MCF 10A (cell line): ENCODE data around the gene MAP7D1. TPM values are rescaled to one million over a fixed set of nuclear protein-coding genes. Genes with fewer than 3 reads are reported as not detected.

Experiments
- BruUV-seq: library from RNA; stranded (reverse); fragments of 400-500 nt; replicated peaks from 2 replicates; lab custom pipeline; 2021; lab: Mats Ljungman, UMichigan
- CTCF ChIA-PET: fragments of 300-600 bp; sonication (Branson Sonifier 250); formaldehyde crosslinking; extraction: SDS; loops from one replicate; lab custom pipeline; 2021; ENCODE audit warnings: antibody characterized with exemption, inconsistent platforms; lab: Yijun Ruan, JAX
- POLR2A ChIA-PET: fragments of 300-600, 350-650 bp; sonication (Branson Sonifier 250); formaldehyde crosslinking; extraction: SDS; loops from one replicate; lab custom pipeline; 2020; ENCODE audit warnings: antibody characterized with exemption, inconsistent platforms; lab: Yijun Ruan, JAX
- DNase-seq: peaks from one replicate; pipeline ENCODE4 v3.0.0-alpha.2; 2018; ENCODE audit not compliant: unreplicated experiment
- H3K27ac Mint-ChIP-seq: one replicate; pipeline ENCODE4 v1.8.0; 2022; ENCODE audit warnings: mild to moderate bottlenecking, low read depth, mixed read lengths; ENCODE audit not compliant: unreplicated experiment
- H3K27me3 Mint-ChIP-seq: one replicate; pipeline ENCODE4 v1.8.0; 2022; ENCODE audit warnings: mixed read lengths; ENCODE audit not compliant: insufficient read depth, unreplicated experiment
- H3K36me3 Mint-ChIP-seq: one replicate; pipeline ENCODE4 v1.8.0; 2022; ENCODE audit warnings: mild to moderate bottlenecking, moderate library complexity, mixed read lengths; ENCODE audit not compliant: insufficient read depth, unreplicated experiment
- H3K4me1 Mint-ChIP-seq: one replicate; pipeline ENCODE4 v1.8.0; 2022; ENCODE audit warnings: mixed read lengths; ENCODE audit not compliant: insufficient read depth, unreplicated experiment
- H3K4me3 Mint-ChIP-seq: one replicate; pipeline ENCODE4 v1.8.0; 2022; ENCODE audit warnings: mild to moderate bottlenecking, moderate library complexity, mixed read lengths; ENCODE audit not compliant: unreplicated experiment
- H3K9me3 Mint-ChIP-seq: one replicate; pipeline ENCODE4 v1.8.0; 2022; ENCODE audit warnings: mixed read lengths; ENCODE audit not compliant: unreplicated experiment
- CTCF ChIP-seq: fragments of 200-600 bp; IDR thresholded peaks from one replicate; pipeline ENCODE4 v1.8.0; 2022; ENCODE audit warnings: antibody characterized with exemption, mild to moderate bottlenecking; ENCODE audit not compliant: unreplicated experiment
- intact Hi-C: fragments of 100-400 bp; cut with micrococcal nuclease; formaldehyde crosslinking; loops from 2 replicates; pipeline ENCODE4 v1.14.1; 2022
- total RNA-seq: library from RNA; stranded (reverse); gene quantifications from 2 replicates; pipeline ENCODE4 v1.2.3, GENCODE V29; 2022

Gene MAP7D1
- total RNA-seq, 1 experiment from 2014 or later, result 170 TPM

GRCh38 chr1:36222481-36223380 is 66.8 kb downstream of the MAP7D1 start:
- CTCF ChIA-PET, result interaction anchor here (0.5 to 5.1 kb wide), 5 partner anchors 19 to 73 kb away, joined by 3 to 28 read pairs (median 8); partner anchors contain the start of gene TRAPPC3
- no peak for TF ChIP-seq CTCF
- peak overlapping the region; percentile 92 for H3K4me3 Mint-ChIP-seq
- no peaks in the 10 kb centered on the region for H3K9me3 Mint-ChIP-seq
- intact Hi-C loops, result no loop called here
- peaks cover 28% of the 10 kb centered on the region for H3K4me1 Mint-ChIP-seq
- H3K36me3 Mint-ChIP-seq, result peaks cover 22% of the 10 kb centered on the region
- H3K27me3 Mint-ChIP-seq, result no peaks in the 10 kb centered on the region
- POLR2A ChIA-PET, result interaction anchor here (0.5 to 4.4 kb wide), 20 partner anchors 11 to 164 kb away, joined by 3 to 72 read pairs (median 11); partner anchors contain the start of genes EVA1B, MAP7D1, SH3D21 and TRAPPC3
- DNase-seq, result no peak
- peak overlapping the region; percentile 98 for H3K27ac Mint-ChIP-seq
- no TSS peak for BruUV-seq

- Mint-ChIP-seq H3K27ac (peak overlapping the region; percentile 98), H3K9me3 (no peaks in the 10 kb centered on the region), H3K4me3 (peak overlapping the region; percentile 92), H3K36me3 (peaks cover 30% of the 10 kb centered on the region), H3K4me1 (peaks cover 26% of the 10 kb centered on the region), H3K27me3 (no peaks in the 10 kb centered on the region)
- TSS peak; percentile 97 for BruUV-seq
- ChIA-PET POLR2A (interaction anchor here (0.5 to 4.4 kb wide), 30 partner anchors 11 to 757 kb away, joined by 3 to 72 read pairs (median 8); partner anchors contain the start of genes MAP7D1, SH3D21 and TRAPPC3), CTCF (interaction anchor here (1.2 to 5.1 kb wide), 7 partner anchors 35 to 77 kb away, joined by 3 to 28 read pairs (median 9); partner anchors contain the start of gene TRAPPC3)
- intact Hi-C loops, result no loop called here
- no peak for TF ChIP-seq CTCF
- peak; percentile 42 for DNase-seq
Observed at GRCh38 chr1:36223381-36223995, 67.5 kb downstream of the MAP7D1 start.

- no TSS peak for BruUV-seq
- CTCF ChIA-PET, result interaction anchor here (0.6 to 5.1 kb wide), 13 partner anchors 36 to 263 kb away, joined by 3 to 28 read pairs (median 4); partner anchors contain the start of gene TRAPPC3
- Mint-ChIP-seq H3K27me3 (no peaks in the 10 kb centered on the region), H3K27ac (peak within 1 kb of the TSS; percentile 98), H3K9me3 (no peaks in the 10 kb centered on the region), H3K4me1 (peaks cover 26% of the 10 kb centered on the region), H3K4me3 (peak within 1 kb of the TSS; percentile 92), H3K36me3 (peaks cover 35% of the 10 kb centered on the region)
- DNase-seq, result peak; percentile 99
- TF ChIP-seq CTCF, result no peak
- POLR2A ChIA-PET, result interaction anchor here (0.6 to 4.4 kb wide), 35 partner anchors 8 to 757 kb away, joined by 3 to 72 read pairs (median 7); partner anchors contain the start of genes MAP7D1, SH3D21, STK40 and TRAPPC3
- intact Hi-C loops, result loop anchor here (1.0 to 2.0 kb wide), 3 partner anchors 35 to 75 kb away; partner anchors contain the start of gene TRAPPC3
Observed at GRCh38 chr1:36223996-36224536, 68.1 kb downstream of the MAP7D1 start, which contains the start of gene THRAP3. THRAP3 (plus strand) TSS chr1:36224443; CDS start chr1:36282564, 58,121 bp downstream.
